Measurements from ENCODE around the gene HMCES.
"Not testable (repeated sequence)": the region's sequence is repeated elsewhere in the genome, so short reads cannot be mapped to it uniquely, and the experiment has no call there.

HMCES gene

DNA sequence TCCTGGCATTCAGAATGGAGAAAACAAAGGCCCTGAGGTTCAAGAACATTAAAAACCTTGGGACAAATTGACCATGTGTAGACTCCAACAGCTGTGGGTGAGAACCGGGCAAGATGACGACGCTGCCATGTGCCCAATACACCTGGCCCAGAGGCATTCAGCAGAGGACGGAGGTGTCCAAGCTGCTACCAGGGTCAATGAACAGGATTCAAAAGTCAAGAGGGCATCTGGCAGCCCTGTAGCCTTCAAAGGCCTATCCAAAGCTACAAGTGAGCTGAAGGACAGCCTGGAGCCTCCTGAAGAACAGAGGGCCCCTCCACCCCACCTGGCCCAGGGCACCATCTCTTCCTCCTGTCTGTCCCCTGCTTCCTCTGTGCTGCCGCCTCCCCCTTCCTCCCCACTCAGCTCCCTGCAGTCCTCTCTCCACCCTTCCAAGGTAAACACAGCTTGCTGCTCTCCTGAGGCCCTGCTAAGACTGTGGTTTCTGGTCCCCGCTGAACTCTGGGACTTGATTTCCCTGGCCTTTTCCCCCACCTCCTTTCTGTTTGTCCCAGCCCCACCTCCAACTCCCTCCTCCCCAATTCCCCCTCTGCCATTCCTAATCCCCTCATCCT lies 57.5 kb downstream of the HMCES start:
- Histone ChIP-seq H4K20me1 (ENCODE audit: insufficient read depth, low read length) (no peaks in the 10 kb centered on the region), H3K27me3 (ENCODE audit: insufficient read depth, low read length, poor library complexity) (no peaks in the 10 kb centered on the region), H3K36me3 (ENCODE audit: insufficient read depth, low read length) (no peaks in the 10 kb centered on the region), H2AFZ (ENCODE audit: low read depth, low read length) (no peak overlapping the region), H3K4me2 (ENCODE audit: insufficient read depth, low read length) (no peak overlapping the region), H3K4me3 (ENCODE audit: low read depth in 1 of 2, low read length in 2 of 2) (no peak overlapping the region), H3K4me1 (ENCODE audit: insufficient read depth, low read length) (no peaks in the 10 kb centered on the region), H3K27ac (ENCODE audit: low read length) (no peak overlapping the region), H3K79me2 (ENCODE audit: insufficient read depth, low read length) (no peaks in the 10 kb centered on the region), H3K9me3 (ENCODE audit: insufficient read depth, low read length, severe bottlenecking) (no peaks in the 10 kb centered on the region), H3K9ac (ENCODE audit: low read depth, low read length) (no peak overlapping the region)
- no peak for TF ChIP-seq EZH2 (IDR thresholded peaks at IDR 0.05; ENCODE audit: borderline replicate concordance, low read depth, low read length, severe bottlenecking)
- TF ChIP-seq, protein P1, sequence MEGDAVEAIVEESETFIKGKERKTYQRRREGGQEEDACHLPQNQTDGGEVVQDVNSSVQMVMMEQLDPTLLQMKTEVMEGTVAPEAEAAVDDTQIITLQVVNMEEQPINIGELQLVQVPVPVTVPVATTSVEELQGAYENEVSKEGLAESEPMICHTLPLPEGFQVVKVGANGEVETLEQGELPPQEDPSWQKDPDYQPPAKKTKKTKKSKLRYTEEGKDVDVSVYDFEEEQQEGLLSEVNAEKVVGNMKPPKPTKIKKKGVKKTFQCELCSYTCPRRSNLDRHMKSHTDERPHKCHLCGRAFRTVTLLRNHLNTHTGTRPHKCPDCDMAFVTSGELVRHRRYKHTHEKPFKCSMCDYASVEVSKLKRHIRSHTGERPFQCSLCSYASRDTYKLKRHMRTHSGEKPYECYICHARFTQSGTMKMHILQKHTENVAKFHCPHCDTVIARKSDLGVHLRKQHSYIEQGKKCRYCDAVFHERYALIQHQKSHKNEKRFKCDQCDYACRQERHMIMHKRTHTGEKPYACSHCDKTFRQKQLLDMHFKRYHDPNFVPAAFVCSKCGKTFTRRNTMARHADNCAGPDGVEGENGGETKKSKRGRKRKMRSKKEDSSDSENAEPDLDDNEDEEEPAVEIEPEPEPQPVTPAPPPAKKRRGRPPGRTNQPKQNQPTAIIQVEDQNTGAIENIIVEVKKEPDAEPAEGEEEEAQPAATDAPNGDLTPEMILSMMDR (IDR thresholded peaks at IDR 0.05; ENCODE audit: borderline replicate concordance, extremely low read depth, low read length, poor library complexity, severe bottlenecking), result no peak
- no peak for DNase-seq
- no peak for ATAC-seq (ENCODE audit: insufficient read depth, low read depth)

DNA sequence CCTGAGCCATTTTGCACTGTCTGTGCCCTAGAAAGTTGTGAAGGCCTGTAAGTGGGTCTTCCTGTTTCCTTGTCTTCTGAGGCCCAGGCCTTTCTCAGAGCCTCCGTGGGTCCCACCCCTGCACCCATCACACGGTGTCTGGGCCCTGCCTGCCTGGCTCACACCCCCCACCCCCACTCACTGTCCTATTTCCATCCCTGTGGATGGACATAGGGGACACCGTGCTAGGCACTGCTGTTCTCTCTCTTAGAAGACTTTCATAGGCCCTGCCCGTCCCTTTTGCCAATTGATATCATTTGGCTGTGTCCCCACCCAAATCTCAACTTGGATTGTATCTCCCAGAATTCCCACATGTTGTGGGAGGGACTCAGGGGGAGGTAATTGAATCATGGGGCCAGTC lies 59.0 kb downstream of the HMCES start:
- not testable (repeated sequence) for H3K4me1 ChIP-seq (ENCODE audit: insufficient read depth, low read length); H3K9me3 ChIP-seq (ENCODE audit: insufficient read depth, low read length, severe bottlenecking); H3K79me2 ChIP-seq (ENCODE audit: insufficient read depth, low read length); DNase-seq; H3K9ac ChIP-seq (ENCODE audit: low read depth, low read length); H4K20me1 ChIP-seq (ENCODE audit: insufficient read depth, low read length); H3K4me3 ChIP-seq (ENCODE audit: low read depth in 1 of 2, low read length in 2 of 2); H3K27me3 ChIP-seq (ENCODE audit: insufficient read depth, low read length, poor library complexity); H3K4me2 ChIP-seq (ENCODE audit: insufficient read depth, low read length); H3K27ac ChIP-seq (ENCODE audit: low read length); H3K36me3 ChIP-seq (ENCODE audit: insufficient read depth, low read length); H2AFZ ChIP-seq (ENCODE audit: low read depth, low read length); ATAC-seq (ENCODE audit: insufficient read depth, low read depth)

DNA sequence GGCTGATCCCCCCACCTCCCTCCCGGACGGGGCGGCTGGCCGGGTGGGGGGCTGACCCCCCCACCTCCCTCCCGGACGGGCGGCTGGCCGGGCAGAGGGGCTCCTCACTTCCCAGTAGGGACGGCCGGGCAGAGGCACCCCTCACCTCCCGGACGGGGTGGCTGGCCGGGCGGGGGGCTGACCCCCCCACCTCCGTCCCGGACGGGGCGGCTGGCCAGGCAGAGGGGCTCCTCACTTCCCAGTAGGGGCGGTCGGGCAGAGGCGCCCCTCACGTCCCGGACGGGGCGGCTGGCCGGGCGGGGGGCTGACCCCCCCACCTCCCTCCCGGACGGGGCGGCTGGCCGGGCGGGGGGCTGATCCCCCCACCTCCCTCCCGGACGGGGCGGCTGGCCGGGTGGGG lies 60.5 kb downstream of the HMCES start:
- H3K9me3 ChIP-seq (ENCODE audit: insufficient read depth, low read length, severe bottlenecking); H3K4me3 ChIP-seq (ENCODE audit: low read depth in 1 of 2, low read length in 2 of 2); DNase-seq; H3K36me3 ChIP-seq (ENCODE audit: insufficient read depth, low read length); H3K4me2 ChIP-seq (ENCODE audit: insufficient read depth, low read length); H3K27ac ChIP-seq (ENCODE audit: low read length); H3K9ac ChIP-seq (ENCODE audit: low read depth, low read length); H3K27me3 ChIP-seq (ENCODE audit: insufficient read depth, low read length, poor library complexity); ATAC-seq (ENCODE audit: insufficient read depth, low read depth); H2AFZ ChIP-seq (ENCODE audit: low read depth, low read length); H3K79me2 ChIP-seq (ENCODE audit: insufficient read depth, low read length); H3K4me1 ChIP-seq (ENCODE audit: insufficient read depth, low read length); H4K20me1 ChIP-seq (ENCODE audit: insufficient read depth, low read length): not testable (repeated sequence)

DNA sequence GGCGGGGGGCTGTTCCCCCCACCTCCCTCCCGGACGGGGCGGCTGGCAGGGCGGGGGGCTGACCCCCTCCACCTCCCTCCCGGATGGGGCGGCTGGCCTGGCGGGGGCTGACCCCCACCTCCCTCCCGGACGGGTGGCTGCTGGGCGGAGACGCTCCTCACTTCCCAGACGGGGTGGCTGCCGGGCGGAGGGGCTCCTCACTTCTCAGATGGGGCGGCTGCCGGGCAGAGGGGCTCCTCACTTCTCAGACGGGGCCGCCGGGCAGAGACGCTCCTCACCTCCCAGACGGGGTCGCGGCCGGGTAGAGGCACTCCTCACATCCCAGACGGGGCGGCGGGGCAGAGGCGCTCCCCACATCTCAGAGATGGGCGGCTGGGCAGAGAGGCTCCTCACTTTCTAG lies 61.2 kb downstream of the HMCES start:
- not testable (repeated sequence) for H3K4me2 ChIP-seq (ENCODE audit: insufficient read depth, low read length); H2AFZ ChIP-seq (ENCODE audit: low read depth, low read length); H3K9me3 ChIP-seq (ENCODE audit: insufficient read depth, low read length, severe bottlenecking); DNase-seq; H3K79me2 ChIP-seq (ENCODE audit: insufficient read depth, low read length); H3K36me3 ChIP-seq (ENCODE audit: insufficient read depth, low read length); H3K9ac ChIP-seq (ENCODE audit: low read depth, low read length); H3K27me3 ChIP-seq (ENCODE audit: insufficient read depth, low read length, poor library complexity); H3K4me3 ChIP-seq (ENCODE audit: low read depth in 1 of 2, low read length in 2 of 2); H3K27ac ChIP-seq (ENCODE audit: low read length); ATAC-seq (ENCODE audit: insufficient read depth, low read depth); H4K20me1 ChIP-seq (ENCODE audit: insufficient read depth, low read length); H3K4me1 ChIP-seq (ENCODE audit: insufficient read depth, low read length)

DNA sequence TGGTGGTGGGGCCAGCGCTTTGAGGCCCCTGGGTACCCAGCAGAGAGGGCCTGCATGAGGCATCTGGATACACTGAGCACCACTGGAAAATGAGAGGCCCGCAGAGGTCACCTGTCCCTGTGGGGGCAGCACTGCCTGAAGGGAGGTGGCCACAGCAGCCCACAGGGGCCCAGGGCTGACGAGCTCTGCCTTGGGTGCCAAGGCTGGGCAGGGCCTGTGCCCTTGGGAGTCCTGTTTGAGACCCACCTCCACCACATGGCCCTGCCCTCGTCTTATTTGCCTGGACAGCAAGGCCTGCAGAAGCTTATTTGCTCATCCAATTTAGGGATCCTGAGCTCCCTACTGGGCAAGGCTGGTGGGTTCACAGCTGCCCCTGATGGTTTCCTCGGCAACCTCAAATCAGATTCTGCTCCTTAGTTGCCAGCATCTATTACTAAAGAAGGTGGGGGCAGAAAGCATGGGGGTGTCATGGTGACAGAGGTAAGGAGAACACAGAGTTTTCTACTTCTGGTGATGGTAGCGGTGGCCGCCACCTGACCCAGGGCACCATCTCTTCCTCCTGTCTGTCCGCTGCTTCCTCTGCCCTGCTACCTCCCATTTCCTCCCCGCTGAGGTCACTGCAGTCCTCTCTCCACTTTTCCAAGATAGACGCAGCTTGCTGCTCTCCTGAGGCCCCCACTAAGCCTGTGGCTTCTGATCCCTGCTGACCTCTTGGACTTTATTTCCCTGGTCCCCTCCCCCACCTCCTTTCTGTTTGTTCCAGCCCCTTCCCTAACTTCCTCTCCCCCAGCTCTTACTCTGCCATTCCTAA lies 62.9 kb downstream of the HMCES start:
- no peak overlapping the region for H2AFZ ChIP-seq (ENCODE audit: low read depth, low read length)
- no peak overlapping the region for H3K27ac ChIP-seq (ENCODE audit: low read length)
- no peaks in the 10 kb centered on the region for H3K36me3 ChIP-seq (ENCODE audit: insufficient read depth, low read length)
- no peak overlapping the region for H3K4me2 ChIP-seq (ENCODE audit: insufficient read depth, low read length)
- no peaks in the 10 kb centered on the region for H3K9me3 ChIP-seq (ENCODE audit: insufficient read depth, low read length, severe bottlenecking)
- H3K27me3 ChIP-seq (ENCODE audit: insufficient read depth, low read length, poor library complexity), result no peaks in the 10 kb centered on the region
- H3K4me1 ChIP-seq (ENCODE audit: insufficient read depth, low read length), result no peaks in the 10 kb centered on the region
- no peak overlapping the region for H3K4me3 ChIP-seq (ENCODE audit: low read depth in 1 of 2, low read length in 2 of 2)
- no peak for DNase-seq
- H3K79me2 ChIP-seq (ENCODE audit: insufficient read depth, low read length), result no peaks in the 10 kb centered on the region
- no peak overlapping the region for H3K9ac ChIP-seq (ENCODE audit: low read depth, low read length)
- no peaks in the 10 kb centered on the region for H4K20me1 ChIP-seq (ENCODE audit: insufficient read depth, low read length)
- no peak for ATAC-seq (ENCODE audit: insufficient read depth, low read depth)
- TF ChIP-seq, protein P1 (IDR thresholded peaks at IDR 0.05; ENCODE audit: borderline replicate concordance, extremely low read depth, low read length, poor library complexity, severe bottlenecking), result no peak
